Measurements from ENCODE around the gene LEFTY1.

Gene LEFTY1

GRCh38 chr1:225870911-225871310 lies 18.0 kb downstream of the LEFTY1 start:
- TF ChIP-seq CTCF (conservative IDR thresholded peaks at IDR 0.05; ENCODE audit: low read depth, low read length): no peak
- DNase-seq (ENCODE audit: low read depth): no peak
- no peak overlapping the region for H3K4me3 ChIP-seq (ENCODE audit: low read length)

GRCh38 chr1:225868631-225869330 lies 20.2 kb downstream of the LEFTY1 start:
- no peak for TF ChIP-seq CTCF (conservative IDR thresholded peaks at IDR 0.05; ENCODE audit: low read depth, low read length)
- DNase-seq (ENCODE audit: low read depth): no peak
- H3K4me3 ChIP-seq (ENCODE audit: low read length): no peak overlapping the region

- DNase-seq (ENCODE audit: low read depth): no peak
- TF ChIP-seq CTCF (conservative IDR thresholded peaks at IDR 0.05; ENCODE audit: low read depth, low read length): no peak
- H3K4me3 ChIP-seq (ENCODE audit: low read length): no peak overlapping the region
These were observed 22.0 kb downstream of the LEFTY1 start for GRCh38 chr1:225866981-225867380.

- H3K4me3 ChIP-seq (ENCODE audit: low read length): no peak overlapping the region
- no peak for TF ChIP-seq CTCF (conservative IDR thresholded peaks at IDR 0.05; ENCODE audit: low read depth, low read length)
- no peak for DNase-seq (ENCODE audit: low read depth)
These were observed 22.7 kb downstream of the LEFTY1 start for GRCh38 chr1:225866061-225866837.

- no peak overlapping the region for H3K4me3 ChIP-seq (ENCODE audit: low read length)
- no peak for DNase-seq (ENCODE audit: low read depth)
- TF ChIP-seq CTCF (conservative IDR thresholded peaks at IDR 0.05; ENCODE audit: low read depth, low read length): no peak
These were observed 23.4 kb downstream of the LEFTY1 start for GRCh38 chr1:225865514-225865913.

GRCh38 chr1:225863167-225863566 lies 25.8 kb downstream of the LEFTY1 start:
- TF ChIP-seq CTCF (conservative IDR thresholded peaks at IDR 0.05; ENCODE audit: low read depth, low read length): no peak
- no peak for DNase-seq (ENCODE audit: low read depth)
- no peak overlapping the region for H3K4me3 ChIP-seq (ENCODE audit: low read length)

- no peak overlapping the region for H3K4me3 ChIP-seq (ENCODE audit: low read length)
- DNase-seq (ENCODE audit: low read depth): no peak
- TF ChIP-seq CTCF (conservative IDR thresholded peaks at IDR 0.05; ENCODE audit: low read depth, low read length): no peak
These were observed 26.4 kb downstream of the LEFTY1 start for GRCh38 chr1:225862581-225862950.
